Putamen (tissue), 1 donor: ENCODE measurements around the gene HES7.

Source experiments
- DNase-seq: peaks from one replicate; pipeline ENCODE4 v3.0.0-alpha.2; 2016; ENCODE audit warnings: low spot score

Gene HES7

GRCh38 chr17:8142887-8143580 is 19.1 kb upstream of the HES7 start:
- no peak for DNase-seq

DNA sequence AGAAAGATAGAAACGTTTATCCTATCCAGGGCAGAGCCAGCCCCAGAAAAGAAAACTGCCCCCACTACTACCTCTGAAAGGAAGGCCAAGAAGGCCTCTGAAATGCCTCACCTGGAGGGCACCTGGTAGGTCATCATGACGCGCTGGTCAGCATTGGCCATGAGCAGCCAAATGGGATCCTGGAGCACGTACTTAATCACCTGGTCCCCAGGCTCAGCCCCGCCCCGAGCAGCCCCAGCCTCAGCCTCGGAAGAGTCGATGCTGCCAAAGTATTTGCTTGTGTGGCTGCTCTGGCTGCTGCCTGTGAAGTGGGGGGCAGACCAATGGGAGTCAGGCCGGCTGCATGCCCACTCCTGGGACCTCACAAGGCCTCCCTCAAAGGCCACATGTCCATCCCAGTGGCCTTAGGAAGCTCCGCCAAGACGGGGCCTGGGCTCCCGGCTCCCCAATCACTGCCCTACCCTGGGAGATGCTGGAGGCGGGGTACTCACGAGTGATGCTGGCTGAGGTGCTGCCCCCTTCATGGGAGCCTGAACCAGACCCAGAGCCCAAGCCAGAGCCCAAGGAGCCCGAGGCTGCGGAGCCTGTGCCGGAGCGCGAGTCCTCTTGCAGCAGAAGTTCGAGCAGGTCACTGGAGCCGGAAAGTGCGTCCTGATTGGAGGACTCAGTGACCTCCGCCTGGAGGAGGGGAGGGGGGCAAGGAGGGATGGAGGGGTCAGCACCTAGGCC is 18.4 kb upstream of the HES7 start:
- DNase-seq = no peak

- no peak for DNase-seq
These were observed 17.8 kb upstream of the HES7 start for GRCh38 chr17:8141741-8142140.

- no peak for DNase-seq
These were observed 17.1 kb upstream of the HES7 start for GRCh38 chr17:8141045-8141444.

DNA sequence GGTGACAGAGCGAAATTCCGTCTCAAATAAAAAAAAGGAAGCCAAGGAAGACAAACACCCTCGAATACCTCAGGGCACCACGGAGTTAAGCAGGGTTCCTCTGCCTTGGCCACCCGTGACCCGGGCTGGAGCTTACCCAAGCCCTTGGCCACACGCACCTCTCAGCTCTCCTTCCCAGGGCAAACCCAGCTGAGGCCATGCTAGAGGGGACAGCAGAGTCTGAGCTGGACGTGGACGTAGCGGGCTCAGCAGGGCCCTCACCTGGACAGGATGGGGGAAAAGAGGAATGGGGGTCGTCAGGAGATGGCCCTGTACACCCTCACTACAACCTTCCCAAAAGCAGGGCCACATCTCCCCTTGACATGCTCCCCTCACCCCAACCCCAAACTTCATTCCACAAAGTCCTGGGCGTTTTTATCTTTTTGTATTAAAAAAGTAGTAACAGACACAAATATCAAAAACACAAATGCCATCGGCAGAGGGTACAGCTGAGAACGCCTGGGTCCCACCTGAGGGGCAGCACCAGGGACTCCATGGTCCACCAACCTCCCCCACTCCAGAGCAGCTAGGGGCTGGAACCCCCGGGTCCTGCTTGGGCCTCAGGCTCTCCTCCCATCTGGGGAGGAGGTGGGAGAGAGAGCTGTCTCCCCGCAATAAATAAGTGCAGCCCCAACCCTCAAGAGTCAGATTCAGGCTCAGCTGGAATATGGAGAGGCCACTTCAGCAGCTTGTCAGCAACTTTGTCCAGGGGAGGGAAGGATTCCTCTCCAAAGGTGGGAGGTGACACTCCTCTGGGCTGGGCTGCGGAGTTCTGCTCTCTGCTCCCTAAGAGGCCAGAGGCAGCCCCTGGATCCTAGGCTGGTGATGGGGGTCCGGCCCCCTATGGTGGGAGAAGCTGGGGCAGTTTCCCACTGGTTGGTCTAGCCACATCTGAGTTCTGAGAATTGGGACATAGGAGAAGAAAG is 16.4 kb upstream of the HES7 start:
- DNase-seq = no peak

GRCh38 chr17:8138672-8139371 is 14.9 kb upstream of the HES7 start:
- DNase-seq = peak; percentile 94

- DNase-seq = no peak
These were observed 14.4 kb upstream of the HES7 start for GRCh38 chr17:8138374-8138671.

- no peak for DNase-seq
These were observed 13.9 kb upstream of the HES7 start for GRCh38 chr17:8137645-8138373.

GRCh38 chr17:8133941-8134340 is 10.0 kb upstream of the HES7 start:
- no peak for DNase-seq

- no peak for DNase-seq
These were observed 9.5 kb upstream of the HES7 start for GRCh38 chr17:8133399-8133798.

DNA sequence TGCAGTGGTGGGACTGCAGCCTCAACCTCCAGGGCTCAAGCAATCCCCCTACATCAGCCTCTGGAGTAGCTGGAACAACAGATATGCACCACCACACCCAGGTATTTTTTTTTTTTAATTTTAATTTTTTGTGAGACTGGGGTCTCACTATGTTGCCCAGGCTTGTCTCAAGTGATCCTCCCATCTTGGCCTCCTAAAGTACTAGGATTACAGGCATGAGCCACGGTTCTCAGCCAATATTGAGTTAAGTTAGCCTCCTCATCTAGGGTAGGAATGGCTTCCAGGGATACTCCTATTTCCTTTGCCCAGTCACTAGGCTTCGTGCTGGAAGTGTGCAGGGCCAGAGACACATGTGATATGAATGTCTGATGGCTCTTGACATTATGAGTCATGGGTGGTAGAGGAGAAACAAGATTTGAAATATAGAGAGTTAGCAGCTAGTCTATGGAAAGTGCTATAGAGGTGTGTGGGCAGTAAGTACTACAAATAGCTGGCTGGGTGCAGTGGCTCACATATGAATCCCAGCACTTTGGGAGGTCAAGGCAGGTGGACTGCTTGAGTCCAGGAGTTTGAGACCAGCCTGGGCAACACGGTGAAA is 8.0 kb upstream of the HES7 start:
- DNase-seq = no peak

- no peak for DNase-seq
These were observed 4.3 kb upstream of the HES7 start for GRCh38 chr17:8128125-8128784.

DNA sequence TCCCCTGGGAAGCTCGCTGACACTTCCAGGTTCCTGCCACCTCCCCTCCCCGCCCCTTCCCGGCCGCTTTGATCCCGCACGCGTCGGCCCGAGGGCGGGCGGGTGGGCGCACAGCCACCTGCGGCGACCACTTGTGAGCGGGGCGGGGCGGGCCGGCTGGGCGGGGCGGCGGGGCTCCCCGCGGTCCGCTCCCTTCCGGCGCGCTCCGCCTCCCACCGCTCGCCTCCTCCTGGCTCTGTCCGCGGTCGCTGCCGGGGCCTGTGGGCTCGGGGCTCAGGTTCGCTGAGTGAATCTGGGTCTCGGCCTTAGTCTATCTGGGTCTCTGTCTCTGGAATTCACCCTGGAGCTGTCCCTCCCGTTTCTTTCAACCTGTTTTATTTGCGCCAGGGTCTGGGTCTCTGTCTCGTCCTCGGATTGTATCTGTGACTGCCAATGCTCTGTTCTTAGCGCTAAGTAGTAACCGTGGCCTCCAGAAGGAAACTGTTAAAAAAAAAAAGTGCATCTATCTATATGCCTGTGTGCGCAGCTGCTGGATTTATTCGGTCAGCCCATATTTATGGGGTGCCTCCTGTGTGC is 2.7 kb upstream of the HES7 start:
- DNase-seq = no peak

GRCh38 chr17:8125947-8126490 is 2.1 kb upstream of the HES7 start:
- no peak for DNase-seq

- DNase-seq = peak; percentile 83
These were observed 1.4 kb upstream of the HES7 start for GRCh38 chr17:8125154-8125946.

DNA sequence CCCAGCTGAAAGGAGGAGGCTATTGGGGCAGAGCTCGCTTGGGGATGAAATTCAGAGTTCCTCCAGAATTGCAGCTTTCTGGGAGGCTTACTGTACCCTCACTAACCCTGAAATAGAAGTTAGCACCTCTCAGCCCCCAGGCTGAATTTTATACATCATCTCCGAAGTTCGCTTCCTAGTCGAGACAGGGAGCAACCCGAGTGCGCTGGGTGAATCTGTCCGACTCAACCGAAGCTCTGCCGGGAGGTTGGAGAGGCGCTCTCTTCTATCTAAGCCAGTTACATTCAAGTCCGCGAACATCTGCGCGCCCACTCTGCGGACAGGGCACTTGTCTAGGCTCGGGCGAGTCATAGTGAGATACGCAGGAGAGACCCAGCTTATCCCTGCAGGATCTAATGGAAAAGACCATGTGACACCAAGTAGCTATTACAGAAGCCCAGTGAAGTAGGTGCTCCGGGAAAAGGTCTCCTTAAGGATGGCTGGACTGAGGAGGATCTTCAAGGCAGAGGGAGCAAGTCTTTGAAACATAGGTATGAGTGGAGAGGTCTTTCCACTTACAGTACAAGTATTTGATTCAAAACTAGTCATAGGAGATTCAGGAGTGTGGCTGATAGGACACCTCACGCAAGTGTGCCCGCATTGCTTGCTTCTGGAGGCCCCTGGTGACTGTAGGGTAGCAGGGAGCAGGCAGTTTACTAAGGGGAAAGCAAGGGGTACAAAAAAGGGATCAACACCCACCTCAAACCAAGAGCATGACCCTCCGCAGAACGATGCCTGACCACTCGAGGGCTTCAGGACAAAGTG is 646 bp upstream of the HES7 start:
- DNase-seq = no peak

DNA sequence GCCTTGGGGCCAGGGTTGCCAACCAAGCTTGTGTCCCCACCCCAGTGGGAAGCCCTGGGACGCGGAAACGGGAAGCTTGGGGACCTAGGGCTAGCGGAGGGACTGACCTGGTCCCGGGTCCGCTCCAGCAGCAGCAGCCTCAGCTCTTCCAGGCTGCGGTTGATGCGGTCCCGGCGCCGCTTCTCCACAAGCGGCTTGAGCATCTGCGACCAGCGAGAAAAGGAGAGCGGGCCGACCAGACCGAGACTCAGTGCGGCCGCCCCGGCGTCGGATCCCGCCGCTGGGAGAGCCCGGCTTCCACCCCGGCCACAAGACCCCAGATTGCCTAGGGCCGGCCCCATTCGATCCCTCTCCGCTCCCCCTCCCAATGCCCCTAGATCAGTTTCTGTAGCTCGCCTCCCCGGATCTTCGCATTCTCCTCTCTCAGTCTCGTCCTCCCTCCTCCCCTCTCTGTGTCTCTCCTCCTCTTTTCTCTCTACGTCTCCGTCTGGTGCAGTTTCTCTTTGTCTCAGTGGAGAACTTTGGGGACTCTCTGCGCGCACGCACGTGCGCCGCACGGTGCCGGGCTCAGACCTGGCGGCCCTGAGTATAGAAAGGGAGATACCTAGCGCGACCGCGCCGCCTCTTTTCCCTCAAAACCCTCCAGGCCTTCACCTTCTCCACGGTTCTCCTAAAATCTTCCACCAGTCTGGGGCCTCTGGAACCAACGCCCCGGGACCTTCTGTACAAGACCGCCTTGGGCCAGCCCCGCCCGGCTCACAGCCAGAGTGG is 797 bp downstream of the HES7 start:
- no peak for DNase-seq
